HEK293T (cell line): ENCODE data around the gene PCDHGA3.

Experiments
- FOXA1 ChIP-seq: fragments of 450-650 bp; IDR thresholded peaks from 2 replicates; pipeline ENCODE4 v1.6.1; 2016; ENCODE audit warnings: mild to moderate bottlenecking
- FOXK2 ChIP-seq: fragments of 450-650 bp; IDR thresholded peaks from 2 replicates; pipeline ENCODE4 v1.6.1; 2016; ENCODE audit warnings: mild to moderate bottlenecking
- L3MBTL2 ChIP-seq: fragments of 450-650 bp; conservative IDR thresholded peaks from 2 replicates; pipeline ENCODE4 v1.6.1; 2016; ENCODE audit warnings: mild to moderate bottlenecking
- SUZ12 ChIP-seq: fragments of 450-650 bp; IDR thresholded peaks from 2 replicates; pipeline ENCODE4 v1.6.1; 2016; ENCODE audit warnings: mild to moderate bottlenecking
- ZNF384 ChIP-seq: fragments of 450-650 bp; IDR thresholded peaks from 2 replicates; pipeline ENCODE4 v1.6.1; 2016
- TF ChIP-seq, protein P1 (sequence below): fragments of 450-650 bp; IDR thresholded peaks from 2 replicates; pipeline ENCODE4 v1.6.1; 2016

DNA sequence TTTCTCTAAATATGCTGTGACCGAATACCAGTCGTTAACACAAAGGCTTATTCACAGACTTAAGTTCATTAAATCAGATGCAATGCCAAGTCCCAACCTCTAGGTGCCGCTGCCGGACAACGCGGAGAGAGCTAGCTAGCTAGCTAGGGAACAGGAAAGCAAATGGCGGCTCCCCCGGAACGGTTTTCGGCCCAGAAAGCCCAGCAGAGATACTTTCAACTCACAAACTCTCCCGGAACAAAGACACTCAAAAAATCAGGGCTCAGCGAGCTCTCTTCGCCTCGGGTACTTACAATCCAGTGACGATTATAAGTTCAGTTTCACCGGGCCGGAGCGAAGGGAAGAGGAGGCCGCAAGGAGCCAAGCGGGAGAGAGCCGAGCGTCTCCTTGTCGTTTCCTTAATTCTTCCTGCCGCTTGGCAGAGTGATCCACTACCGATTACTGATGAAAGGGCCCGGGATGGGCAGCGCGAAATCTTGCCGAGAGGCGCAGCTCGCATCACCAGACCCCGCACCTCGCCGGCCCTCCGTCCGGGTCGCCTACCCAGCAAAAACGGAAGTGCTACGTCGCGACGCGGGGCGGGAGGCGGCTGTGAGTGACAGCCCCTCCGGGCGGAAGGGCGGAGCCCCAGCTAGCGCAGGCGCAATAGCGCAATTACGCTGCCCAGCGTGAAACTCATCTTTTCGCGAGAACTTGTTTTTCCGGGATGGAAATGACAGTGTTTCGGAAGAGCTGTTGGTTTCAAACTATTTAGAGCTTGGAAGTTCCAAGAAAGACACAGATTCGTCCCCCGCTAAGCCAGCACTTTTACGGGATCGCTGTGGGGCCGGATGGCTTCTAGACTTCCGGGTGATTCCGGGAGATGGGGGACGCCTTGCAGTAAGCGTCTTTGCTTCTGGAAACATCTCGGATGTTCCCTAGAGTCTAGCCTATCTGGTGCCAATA lies 23.1 kb upstream of the PCDHGA3 start, which contains the start of gene TAF7:
- TF ChIP-seq, protein P1, sequence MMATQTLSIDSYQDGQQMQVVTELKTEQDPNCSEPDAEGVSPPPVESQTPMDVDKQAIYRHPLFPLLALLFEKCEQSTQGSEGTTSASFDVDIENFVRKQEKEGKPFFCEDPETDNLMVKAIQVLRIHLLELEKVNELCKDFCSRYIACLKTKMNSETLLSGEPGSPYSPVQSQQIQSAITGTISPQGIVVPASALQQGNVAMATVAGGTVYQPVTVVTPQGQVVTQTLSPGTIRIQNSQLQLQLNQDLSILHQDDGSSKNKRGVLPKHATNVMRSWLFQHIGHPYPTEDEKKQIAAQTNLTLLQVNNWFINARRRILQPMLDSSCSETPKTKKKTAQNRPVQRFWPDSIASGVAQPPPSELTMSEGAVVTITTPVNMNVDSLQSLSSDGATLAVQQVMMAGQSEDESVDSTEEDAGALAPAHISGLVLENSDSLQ, result peak; percentile 99
- TF ChIP-seq SUZ12, result no peak
- no peak for TF ChIP-seq ZNF384
- TF ChIP-seq FOXA1, result no peak
- peak; percentile 92 for TF ChIP-seq L3MBTL2
- TF ChIP-seq FOXK2, result no peak
